ENCODE data around the gene PHF19. TPM values are rescaled to one million over a fixed set of nuclear protein-coding genes. Genes with fewer than 3 reads are reported as not detected.

The PHF19 gene
- total and polyA plus RNA-seq, 10 of the 15 experiments (the other 5 are each of a cell fraction or from before 2014, with no cell fraction given), result 26.0 to 133 (median 87.7) TPM

- peaks cover 35% of the 10 kb centered on the region for H3K4me1 ChIP-seq (ENCODE audit: control insufficient read depth, insufficient read depth, low read length)
- intact Hi-C loops (cut with micrococcal nuclease; ENCODE audit: unreplicated experiment), result loop anchor here (2.0 to 10.0 kb wide), 2 partner anchors 16 to 336 kb away; partner anchors contain the start of gene CDK5RAP2
- no peaks in the 10 kb centered on the region for H4K20me1 ChIP-seq (ENCODE audit: control insufficient read depth, insufficient read depth)
- peak overlapping the region; percentile 99 for H3K27ac ChIP-seq (ENCODE audit: control insufficient read depth, insufficient read depth)
- RAD21 ChIA-PET (ENCODE audit: unreplicated experiment), result interaction anchor here (0.6 to 11.9 kb wide), 7 partner anchors 14 to 266 kb away, joined by 3 to 196 read pairs (median 4); no protein-coding TSS in a partner anchor
- H3K27me3 ChIP-seq (replicated peaks in 1 of 2; ENCODE audit: control insufficient read depth in 2 of 2, insufficient read depth in 2 of 2, low read length in 1 of 2), result no peaks in the 10 kb centered on the region
- peak overlapping the region; percentile 99 for H3K9ac ChIP-seq (ENCODE audit: control insufficient read depth, insufficient read depth, low read length)
- peaks cover 92% of the 10 kb centered on the region for H3K79me2 ChIP-seq (ENCODE audit: control insufficient read depth, insufficient read depth, low read length)
- ATAC-seq, result peak; percentile 23
- 7% methylated on average over 3 of the region's 3 CpGs for WGBS (ENCODE audit: insufficient coverage, insufficient replicate concordance, low lambda C conversion rate, missing lambda C conversion rate)
- no peak for DNase-seq (ENCODE audit: low read depth, low spot score)
- POLR2A ChIA-PET, result interaction anchor here (0.9 to 18.1 kb wide), 4 partner anchors 13 to 48 kb away, joined by 3 to 383 read pairs (median 116); no protein-coding TSS in a partner anchor
- H3K36me3 ChIP-seq (ENCODE audit: control insufficient read depth in 2 of 2, insufficient read depth in 2 of 2, low read length in 1 of 2), result peaks cover 16 to 21% of the 10 kb centered on the region in 2 experiments
- CTCF ChIA-PET, result interaction anchor here (0.6 to 7.6 kb wide), 10 partner anchors 13 to 165 kb away, joined by 3 to 110 read pairs (median 4); no protein-coding TSS in a partner anchor
- H3K4me2 ChIP-seq (ENCODE audit: control insufficient read depth, insufficient read depth), result peak overlapping the region; percentile 38
- in situ Hi-C loops (cut with MboI), result no loop called here
- BruUV-seq (replicated peaks), result no TSS peak
- H3K9me3 ChIP-seq (replicated peaks; ENCODE audit: control insufficient read depth, insufficient read depth, low read length), result peaks cover 2% of the 10 kb centered on the region; the same call in 1 of the 3 replicates
- H3K4me3 ChIP-seq, result peak overlapping the region; percentile 88
- no peak for FAIRE-seq
- no peak overlapping the region for H2AFZ ChIP-seq (ENCODE audit: control insufficient read depth, low read depth, low read length)
- SMC1A ChIA-PET (ENCODE audit: uncharacterized antibody, unreplicated experiment), result interaction anchor here (0.8 to 26.1 kb wide), 9 partner anchors 9 to 150 kb away, joined by 3 to 522 read pairs (median 5); no protein-coding TSS in a partner anchor
- TF ChIP-seq MYB (IDR thresholded peaks at IDR 0.05; ENCODE audit: borderline replicate concordance, low read depth, low read length), result 0 out of 2 replicates have a peak, but pooled peaks have one; percentile 24
- TF ChIP-seq EZH2 (IDR thresholded peaks at IDR 0.05; ENCODE audit: borderline replicate concordance, control insufficient read depth, low read depth, low read length), result no peak
- TF ChIP-seq BHLHE40 (IDR thresholded peaks at IDR 0.05; ENCODE audit: borderline replicate concordance in 1 of 2, low read depth in 2 of 2, low read length in 1 of 2), result peak in 1 of 2 experiments; percentile 48; a peak in 2 of 4 replicates
- TF ChIP-seq BMI1 (IDR thresholded peaks at IDR 0.05; ENCODE audit: borderline replicate concordance), result peak; percentile 20; the same call in 1 of the 2 replicates
- no peak for TF ChIP-seq WRNIP1 (IDR thresholded peaks at IDR 0.05; ENCODE audit: borderline replicate concordance, low read depth, low read length)
- peak; percentile 72 to 76; a peak in 2 of 4 replicates for TF ChIP-seq EP300 (IDR thresholded peaks at IDR 0.05; ENCODE audit: borderline replicate concordance in 1 of 2, control insufficient read depth in 1 of 2, low read depth in 2 of 2, low read length in 2 of 2)
- TF ChIP-seq CHD1 (IDR thresholded peaks at IDR 0.05; ENCODE audit: low read depth, low read length), result no peak
- no peak for TF ChIP-seq CUX1 (IDR thresholded peaks at IDR 0.05; ENCODE audit: insufficient replicate concordance, low read depth, low read length)
- no peak for TF ChIP-seq ATF3 (IDR thresholded peaks at IDR 0.05; ENCODE audit: borderline replicate concordance, extremely low read depth, low read depth, low read length)
- no peak for TF ChIP-seq HSF1 (IDR thresholded peaks at IDR 0.05; ENCODE audit: low read depth, low read length)
- TF ChIP-seq SIN3A (IDR thresholded peaks at IDR 0.05; ENCODE audit: low read depth, low read length), result no peak
- no peak for TF ChIP-seq ZNF217 (IDR thresholded peaks at IDR 0.05)
- TF ChIP-seq IKZF2 (IDR thresholded peaks at IDR 0.05), result peak; percentile 79 to 84
- TF ChIP-seq CEBPB (IDR thresholded peaks at IDR 0.05; ENCODE audit: borderline replicate concordance in 1 of 2, low read depth in 2 of 2, low read length in 2 of 2), result no peak
- TF ChIP-seq LARP7 (IDR thresholded peaks at IDR 0.05), result peak; percentile 16; the same call in 1 of the 2 replicates
- peak; percentile 77; the same call in 2 of the 3 replicates for TF ChIP-seq POU2F2 (IDR thresholded peaks at IDR 0.05; ENCODE audit: borderline replicate concordance, low read depth, low read length)
Observed at GRCh38 chr9:120920806-120921178, 43.8 kb upstream of the PHF19 start.

Data from GM12878 (cell line).